Activated CD4-positive, alpha-beta T cell treated with anti-CD3 and anti-CD28 coated beads, Interleukin-2, Interleukin-4, amounts not matched to agents 100 ng/mL and 50 ng/mL, durations not matched to agents 16 hours and 8 hours (primary cell): ENCODE results near the gene SCYL2.
"Not testable (repeated sequence)": the region's sequence is repeated elsewhere in the genome, so short reads cannot be mapped to it uniquely, and the experiment has no call there.

ENCODE experiments used
- DNase-seq: peaks from one replicate; pipeline ENCODE4 v3.0.0-alpha.2; 2020; ENCODE audit warnings: low spot score

SCYL2 gene

GRCh38 chr12:100329800-100330199 lies 62.8 kb downstream of the SCYL2 start:
- DNase-seq: peak; percentile 2

DNA sequence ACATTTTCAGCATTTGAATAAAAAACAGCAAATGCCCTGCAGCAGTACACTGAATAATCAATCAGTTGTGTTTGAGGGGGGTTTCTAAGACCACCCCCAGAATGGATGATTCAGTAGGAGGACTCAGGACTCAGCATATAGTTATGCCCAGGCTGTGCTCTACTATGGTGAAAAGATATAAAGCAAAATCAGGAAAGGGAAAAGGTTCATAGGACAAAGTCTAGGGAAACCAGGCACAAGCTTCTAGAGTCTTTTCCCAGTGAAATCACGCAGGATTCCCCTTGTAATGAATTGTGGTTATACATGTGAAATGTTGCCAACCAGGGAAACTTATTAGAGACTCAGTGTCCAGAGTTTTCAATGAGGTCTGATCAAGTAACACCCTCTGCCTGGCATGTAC lies 64.9 kb downstream of the SCYL2 start:
- no peak for DNase-seq

DNA sequence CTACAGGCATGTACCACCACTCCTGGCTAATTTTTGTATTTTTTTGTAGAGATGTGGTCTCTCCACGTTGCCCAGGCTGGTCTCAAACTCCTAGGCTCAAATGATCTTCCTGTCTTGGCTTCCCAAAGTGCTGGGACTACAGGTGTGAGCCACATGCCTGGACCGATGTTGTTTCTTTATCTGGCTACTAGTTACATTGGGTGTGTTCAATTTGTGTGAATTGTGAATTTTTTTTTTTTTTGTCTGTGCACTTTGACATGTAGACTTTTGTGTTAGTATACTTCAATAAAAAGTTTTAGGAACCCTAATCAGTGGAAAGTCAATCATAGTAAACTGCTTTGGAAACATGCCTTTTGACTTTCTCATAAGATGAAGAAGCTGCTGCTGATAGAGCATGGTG lies 65.9 kb downstream of the SCYL2 start:
- no peak for DNase-seq

- no peak for DNase-seq
These were observed 70.3 kb downstream of the SCYL2 start for GRCh38 chr12:100337299-100337698.

- DNase-seq: no peak
These were observed 70.8 kb downstream of the SCYL2 start for GRCh38 chr12:100337727-100338126.

DNA sequence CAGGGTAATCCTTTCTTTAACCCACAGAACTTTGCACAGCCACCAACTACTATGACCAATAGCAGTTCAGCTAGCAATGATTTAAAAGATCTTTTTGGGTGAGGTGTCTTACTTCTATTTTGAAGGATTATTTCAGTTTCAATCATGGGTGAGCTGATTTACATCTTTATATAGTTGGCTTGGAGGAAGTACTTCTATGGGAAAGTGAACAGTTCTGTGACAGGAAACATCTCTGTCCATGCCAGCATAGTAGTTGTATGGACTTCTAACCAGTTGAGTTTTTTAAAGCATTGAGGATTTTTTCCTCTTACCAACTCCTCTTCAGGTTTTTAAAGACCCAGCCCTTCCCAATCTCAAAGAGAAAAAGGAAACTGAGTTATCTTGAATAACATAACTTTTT lies 72.1 kb downstream of the SCYL2 start:
- DNase-seq: no peak

DNA sequence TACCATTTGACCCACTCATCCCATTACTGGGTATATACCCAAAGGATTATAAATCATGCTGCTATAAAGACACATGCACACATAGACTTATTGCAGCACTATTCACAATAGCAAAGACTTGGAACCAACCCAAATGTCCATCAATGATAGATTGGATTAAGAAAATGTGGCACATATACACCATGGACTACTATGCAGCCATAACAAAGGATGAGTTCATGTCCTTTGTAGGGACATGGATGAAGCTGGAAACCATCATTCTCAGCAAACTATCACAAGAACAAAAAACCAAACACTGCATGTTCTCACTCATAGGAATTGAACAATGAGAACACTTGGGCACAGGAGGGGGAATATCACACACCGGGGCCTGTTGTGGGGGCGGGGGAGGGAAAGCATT lies 75.9 kb downstream of the SCYL2 start:
- DNase-seq: not testable (repeated sequence)

GRCh38 chr12:100344351-100344750 lies 77.4 kb downstream of the SCYL2 start:
- DNase-seq: not testable (repeated sequence)

DNA sequence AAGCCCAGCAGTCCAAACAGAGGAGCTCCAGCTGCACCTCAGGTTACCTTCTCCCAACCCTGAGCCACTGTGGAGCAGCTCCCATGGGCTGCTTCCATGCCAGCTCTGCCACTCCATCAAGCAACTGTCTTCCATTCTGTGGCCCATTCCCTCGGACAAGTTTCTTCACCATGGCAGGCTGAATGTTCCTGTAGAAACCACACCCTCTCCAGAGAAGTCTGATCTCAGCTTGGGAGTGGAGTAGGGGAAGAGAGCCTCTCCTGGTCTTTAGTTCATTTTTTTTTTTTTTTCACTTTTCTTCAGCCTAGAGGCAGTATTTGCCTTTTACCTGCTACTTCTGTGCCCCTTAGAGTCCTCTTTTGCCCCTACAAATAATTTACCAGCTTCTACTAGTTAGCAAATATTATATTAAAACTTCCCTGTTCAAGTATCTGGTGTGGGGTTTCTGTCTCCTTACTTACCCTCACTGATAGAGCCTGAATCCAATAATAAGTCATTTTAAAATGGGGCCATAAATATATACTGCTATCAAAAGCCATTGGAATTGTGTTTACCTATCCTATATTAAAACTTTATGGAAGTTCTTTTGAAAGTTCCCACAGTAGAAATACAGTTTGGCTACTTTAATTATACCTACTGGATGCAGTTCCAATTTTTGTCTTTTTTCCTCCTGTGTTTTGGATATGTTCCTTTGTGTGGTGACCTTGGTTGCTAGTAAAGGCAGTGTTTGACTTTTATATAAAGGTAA lies 78.2 kb downstream of the SCYL2 start:
- DNase-seq: no peak

- DNase-seq: no peak
These were observed 79.7 kb downstream of the SCYL2 start for GRCh38 chr12:100346660-100347059.

DNA sequence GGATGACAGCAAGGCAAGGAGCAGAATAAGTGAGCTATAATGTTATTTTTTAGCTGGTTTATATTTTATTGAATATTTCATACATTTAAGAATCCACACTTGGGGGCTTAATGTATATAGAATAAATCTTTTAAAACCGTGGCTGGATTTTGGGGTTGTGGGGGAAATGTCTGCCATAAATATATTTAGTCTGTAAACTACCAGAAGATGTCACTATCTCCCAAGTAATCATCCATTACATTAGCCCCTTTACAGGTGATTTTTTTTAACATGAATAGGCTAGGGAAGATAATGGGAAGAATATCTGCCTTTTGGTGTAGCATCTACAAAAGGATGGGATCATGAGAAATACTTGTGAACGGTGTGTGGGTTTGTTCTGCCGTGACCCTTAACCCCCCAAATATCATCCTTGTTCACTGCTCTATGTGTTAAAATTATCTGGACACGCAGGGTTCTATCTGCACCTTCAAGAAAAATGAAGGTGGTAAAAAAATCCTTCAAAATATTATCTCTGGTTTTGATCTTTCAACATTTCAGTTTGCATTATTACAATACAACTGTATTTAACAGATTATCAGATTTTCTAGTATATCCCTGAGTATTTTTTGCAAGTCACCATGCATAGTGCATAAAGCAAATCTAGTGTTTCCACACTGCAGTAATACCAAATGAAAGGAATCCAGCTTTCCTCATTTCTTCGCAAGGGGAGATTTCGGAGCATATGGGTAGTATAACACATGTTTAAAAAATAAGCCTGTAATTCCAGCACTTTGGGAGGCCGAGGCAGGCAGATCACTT lies 81.9 kb downstream of the SCYL2 start:
- DNase-seq: no peak

GRCh38 chr12:100356644-100357223 lies 89.8 kb downstream of the SCYL2 start, which contains the start of gene SLC17A8:
TSS of gene SLC17A8 (plus strand) at chr12:100357074. CDS start at chr12:100357392, 318 bp downstream.
- no peak for DNase-seq

- DNase-seq: no peak
These were observed 92.3 kb downstream of the SCYL2 start for GRCh38 chr12:100359248-100359647.

DNA sequence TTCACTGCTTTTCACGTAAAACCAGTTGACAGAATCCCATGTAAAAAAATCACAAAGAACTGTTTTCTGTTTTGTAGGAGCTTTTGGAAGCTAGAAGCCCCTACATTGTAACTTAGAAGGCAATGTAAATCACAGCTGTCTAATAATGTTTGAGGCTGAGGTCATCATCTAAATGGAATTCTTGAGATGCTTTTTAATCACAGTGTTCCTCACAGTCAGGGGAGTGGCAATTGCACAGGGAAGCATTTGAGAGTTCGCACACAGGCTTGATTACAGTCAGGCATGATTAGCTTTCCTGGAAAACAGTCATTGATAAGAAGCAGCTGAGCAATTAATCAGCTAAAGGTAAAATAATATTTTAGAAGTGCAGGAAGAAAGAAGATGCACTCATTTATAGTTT lies 92.8 kb downstream of the SCYL2 start:
- DNase-seq: no peak

- no peak for DNase-seq
These were observed 93.5 kb downstream of the SCYL2 start for GRCh38 chr12:100360450-100360849.

GRCh38 chr12:100364324-100364723 lies 97.3 kb downstream of the SCYL2 start:
- no peak for DNase-seq

- DNase-seq: no peak
These were observed 98.4 kb downstream of the SCYL2 start for GRCh38 chr12:100365411-100365810.

- no peak for DNase-seq
These were observed 101.1 kb downstream of the SCYL2 start for GRCh38 chr12:100368066-100368465.

- no peak for DNase-seq
These were observed 104.2 kb downstream of the SCYL2 start for GRCh38 chr12:100371146-100371545.

DNA sequence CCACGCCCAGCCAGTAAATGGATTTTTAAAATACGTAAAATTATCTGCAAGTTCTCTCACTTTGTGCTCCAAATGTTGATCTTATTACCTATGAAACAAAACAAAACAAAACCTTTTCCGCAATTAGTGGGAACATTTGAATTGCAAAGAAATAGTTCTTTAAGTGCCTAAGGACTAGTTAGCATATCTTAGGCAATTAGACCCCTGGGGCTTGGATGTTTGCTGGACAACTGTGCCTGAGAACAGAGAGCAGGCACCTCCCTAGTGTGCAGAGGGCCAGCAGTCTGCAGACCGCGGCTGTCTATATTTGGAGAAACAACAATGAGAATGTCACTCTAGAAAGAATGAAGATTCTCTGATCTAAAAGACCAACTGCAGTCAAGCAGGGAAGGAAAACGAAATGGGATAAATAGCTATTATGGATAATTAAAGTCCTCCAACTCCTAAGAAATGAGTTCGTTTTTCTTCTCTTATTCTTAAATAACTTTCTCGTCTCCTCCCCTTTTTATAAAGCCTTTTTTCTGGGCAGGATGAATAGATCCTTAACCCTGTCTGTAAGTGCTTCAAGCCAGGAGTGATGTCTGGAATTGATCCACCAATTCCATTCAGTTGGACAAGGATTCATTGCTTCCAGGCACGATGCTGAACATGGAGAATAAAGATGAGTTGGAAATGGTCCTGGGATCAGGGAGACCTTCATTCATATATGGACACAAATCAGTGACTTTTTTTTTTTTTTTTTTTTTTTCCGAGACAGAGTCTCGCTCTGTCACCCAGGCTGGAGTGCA lies 106.1 kb downstream of the SCYL2 start:
- no peak for DNase-seq

GRCh38 chr12:100375038-100375735 lies 108.2 kb downstream of the SCYL2 start:
- no peak for DNase-seq

DNA sequence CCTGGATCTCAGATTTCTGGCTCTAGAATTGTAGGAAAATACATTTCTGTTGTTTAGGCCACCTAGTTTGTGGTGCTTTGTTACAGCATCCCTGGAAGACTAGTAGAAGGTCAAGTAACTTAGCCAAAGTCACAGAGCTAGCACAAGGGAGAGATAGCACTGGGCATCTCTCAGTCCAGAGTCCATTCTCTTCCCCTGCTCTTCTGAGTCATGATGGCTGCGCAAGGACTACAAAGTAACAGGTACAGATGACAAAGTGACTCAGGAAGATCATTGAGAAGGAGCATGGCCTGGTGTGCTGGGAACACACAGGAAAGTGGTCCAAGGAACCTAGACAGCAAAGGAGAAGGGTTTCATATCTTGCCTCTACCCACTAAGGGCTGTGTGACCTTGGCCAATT lies 109.2 kb downstream of the SCYL2 start:
- DNase-seq: no peak
